HG02938 (cell line): Measurements from ENCODE around the gene GSG1L.

Experiments used
- ATAC-seq: cut with Tn5 transposase; IDR thresholded peaks from one replicate; pipeline ENCODE4 v1.9.1; 2021; ENCODE audit warnings: mild to moderate bottlenecking, moderate library complexity; ENCODE audit not compliant: unreplicated experiment

Gene GSG1L

GRCh38 chr16:27863377-27863776 is 200.1 kb downstream of the GSG1L start:
- no peak for ATAC-seq

GRCh38 chr16:27862953-27863352 is 200.6 kb downstream of the GSG1L start:
- no peak for ATAC-seq

- ATAC-seq: no peak
These were observed 203.4 kb downstream of the GSG1L start for GRCh38 chr16:27860091-27860490.

GRCh38 chr16:27859020-27859419 is 204.5 kb downstream of the GSG1L start:
- no peak for ATAC-seq

GRCh38 chr16:27853651-27854050 is 209.9 kb downstream of the GSG1L start:
- no peak for ATAC-seq

- no peak for ATAC-seq
These were observed 210.4 kb downstream of the GSG1L start for GRCh38 chr16:27853101-27853500.

GRCh38 chr16:27852681-27853080 is 210.8 kb downstream of the GSG1L start:
- no peak for ATAC-seq

GRCh38 chr16:27852116-27852515 is 211.4 kb downstream of the GSG1L start:
- ATAC-seq: no peak

- ATAC-seq: no peak
These were observed 211.9 kb downstream of the GSG1L start for GRCh38 chr16:27851586-27851985.

- no peak for ATAC-seq
These were observed 213.9 kb downstream of the GSG1L start for GRCh38 chr16:27849621-27850020.

- no peak for ATAC-seq
These were observed 216.4 kb downstream of the GSG1L start for GRCh38 chr16:27847030-27847550.

- no peak for ATAC-seq
These were observed 218.7 kb downstream of the GSG1L start for GRCh38 chr16:27844826-27845225.

- no peak for ATAC-seq
These were observed 219.7 kb downstream of the GSG1L start for GRCh38 chr16:27843800-27844199.

GRCh38 chr16:27841911-27842310 is 221.6 kb downstream of the GSG1L start:
- ATAC-seq: no peak

- no peak for ATAC-seq
These were observed 222.3 kb downstream of the GSG1L start for GRCh38 chr16:27841061-27841801.

GRCh38 chr16:27840311-27841060 is 223.0 kb downstream of the GSG1L start:
- ATAC-seq: no peak

GRCh38 chr16:27839419-27839818 is 224.1 kb downstream of the GSG1L start:
- no peak for ATAC-seq

GRCh38 chr16:27838536-27839175 is 224.9 kb downstream of the GSG1L start:
- no peak for ATAC-seq

- ATAC-seq: no peak
These were observed 233.5 kb downstream of the GSG1L start for GRCh38 chr16:27829975-27830374.

GRCh38 chr16:27828671-27829070 is 234.8 kb downstream of the GSG1L start:
- no peak for ATAC-seq

GRCh38 chr16:27827765-27828164 is 235.7 kb downstream of the GSG1L start:
- no peak for ATAC-seq

GRCh38 chr16:27826893-27827289 is 236.6 kb downstream of the GSG1L start:
- no peak for ATAC-seq
